Upper lobe of left lung (tissue), 4 donors: ENCODE measurements around the gene FGF14.

ENCODE experiments used
- CTCF ChIP-seq, 6 experiments: fragments of 450-650 bp in 4 of 6; fragments of 200-600 bp in 2 of 6; sonication (generic) in 2 of 6; IDR thresholded peaks; one replicate each; pipeline ENCODE4 v1.5.1; 2016 to 2019; ENCODE audit warnings: antibody characterized with exemption in 6 of 6
- EP300 ChIP-seq, 4 donors: sonication (generic); formaldehyde crosslinking; IDR thresholded peaks; one replicate each; pipeline ENCODE4 v1.5.1; 2017; ENCODE audit warnings: antibody characterized with exemption in 4 of 4, control low read depth in 2 of 4
- POLR2A ChIP-seq, 4 donors: fragments of 450-650 bp; IDR thresholded peaks; one replicate each; pipeline ENCODE4 v1.5.1; 2016 to 2017; ENCODE audit warnings: antibody characterized with exemption in 4 of 4, mild to moderate bottlenecking in 2 of 4

GRCh38 chr13:101698400-101698799 lies 703.4 kb downstream of the FGF14 start:
- TF ChIP-seq CTCF (IDR thresholded peaks at IDR 0.05) (no peak), POLR2A (IDR thresholded peaks at IDR 0.05) (no peak), EP300 (IDR thresholded peaks at IDR 0.05) (no peak)
